H1 (cell line): ENCODE measurements around the gene MKLN1. TPM values are rescaled to one million over a fixed set of nuclear protein-coding genes. Genes with fewer than 3 reads are reported as not detected.

Experiments
- CTCF ChIA-PET: fragments of 300-600 bp; sonication (Branson Sonifier 250); formaldehyde crosslinking; loops from one replicate; lab custom pipeline; 2021; ENCODE audit not compliant: partially characterized antibody; lab: Charles Lee
- POLR2A ChIA-PET: fragments of 300-600 bp; sonication (Branson Sonifier 250); formaldehyde crosslinking; loops from one replicate; lab custom pipeline; 2021; ENCODE audit warnings: inconsistent platforms; ENCODE audit not compliant: partially characterized antibody; lab: Charles Lee
- DNase-seq, 2 experiments: peaks; one replicate each; pipeline versions ENCODE4 v3.0.0 to v3.0.0-alpha.2; 2010 to 2022; ENCODE audit warnings: low spot score in 2 of 2, low read depth in 1 of 2, mixed read lengths in 1 of 2
- FAIRE-seq: peaks from 2 replicates; lab custom pipeline; 2011; peaks lifted over from hg19 to GRCh38; lab: Jason Lieb, UNC
- H2AFZ ChIP-seq: 2 replicates; pipeline ENCODE4 v1.8.1; 2012; ENCODE audit warnings: low read length, inconsistent platforms
- H2AK5ac ChIP-seq: 2 replicates; pipeline ENCODE4 v1.6.1; 2013; ENCODE audit warnings: low read depth, low read length
- H2BK120ac ChIP-seq: replicated peaks from 2 replicates; pipeline ENCODE3; 2013; ENCODE audit warnings: low read depth, low read length, inconsistent platforms
- H2BK12ac ChIP-seq: 2 replicates; pipeline ENCODE4 v1.6.1; 2013; ENCODE audit warnings: low read depth, low read length
- H2BK15ac ChIP-seq: 2 replicates; pipeline ENCODE4 v1.6.1; 2013; ENCODE audit warnings: low read length
- H2BK20ac ChIP-seq: 2 replicates; pipeline ENCODE4 v1.6.1; 2013; ENCODE audit warnings: low read length
- H2BK5ac ChIP-seq: 2 replicates; pipeline ENCODE4 v1.6.1; 2013; ENCODE audit warnings: low read depth, low read length
- H3K14ac ChIP-seq: 2 replicates; pipeline ENCODE4 v1.6.1; 2013; ENCODE audit warnings: inconsistent platforms; ENCODE audit not compliant: insufficient read length
- H3K18ac ChIP-seq: 2 replicates; pipeline ENCODE4 v1.6.1; 2013; ENCODE audit warnings: low read length; ENCODE audit errors: extremely low read depth
- H3K23ac ChIP-seq: 2 replicates; pipeline ENCODE4 v1.6.1; 2013; ENCODE audit warnings: inconsistent platforms; ENCODE audit not compliant: insufficient read length
- H3K23me2 ChIP-seq: 2 replicates; pipeline ENCODE4 v1.6.1; 2013; ENCODE audit warnings: low read depth, low read length
- H3K27ac ChIP-seq: 2 replicates; pipeline ENCODE4 v1.6.1; 2011; ENCODE audit warnings: low read depth, low read length, inconsistent platforms
- H3K27me3 ChIP-seq, 4 experiments: replicated peaks in 1 of 4; 1 replicate in 1 of 4; 2 replicates in 3 of 4; pipeline versions ENCODE4 v1.6.1 to v1.8.1; 2011 to 2013; ENCODE audit warnings: low read length in 3 of 4, mild to moderate bottlenecking in 3 of 4, inconsistent platforms in 2 of 4, mixed read lengths in 2 of 4, moderate library complexity in 1 of 4; ENCODE audit not compliant: control insufficient read depth in 3 of 4, insufficient read depth in 3 of 4; ENCODE audit errors: extremely low read depth in 1 of 4
- H3K36me3 ChIP-seq, 4 experiments: 2 replicates each; pipeline versions ENCODE4 v1.6.1 to v1.8.1; 2011 to 2013; ENCODE audit warnings: mild to moderate bottlenecking in 4 of 4, low read length in 3 of 4, moderate library complexity in 2 of 4, control low read depth in 1 of 4, inconsistent platforms in 1 of 4; ENCODE audit not compliant: insufficient read depth in 4 of 4, control insufficient read depth in 2 of 4
- H3K4ac ChIP-seq: replicated peaks from 2 replicates; pipeline ENCODE3; 2013; ENCODE audit warnings: low read length, low read depth, mixed read lengths, inconsistent platforms; ENCODE audit not compliant: insufficient read length
- H3K4me1 ChIP-seq, 4 experiments: replicated peaks in 1 of 4; 1 replicate in 1 of 4; 2 replicates in 3 of 4; pipeline versions ENCODE4 v1.6.1 to v1.8.1; 2011 to 2013; ENCODE audit warnings: low read length in 3 of 4, inconsistent platforms in 2 of 4, mixed read lengths in 1 of 4; ENCODE audit not compliant: insufficient read depth in 4 of 4, control insufficient read depth in 3 of 4
- H3K4me2 ChIP-seq, 2 experiments: 2 replicates each; pipeline versions ENCODE4 v1.6.1 to v1.8.1; 2011 to 2013; ENCODE audit warnings: low read depth in 2 of 2, low read length in 2 of 2, control low read depth in 1 of 2, inconsistent platforms in 1 of 2, mild to moderate bottlenecking in 1 of 2; ENCODE audit not compliant: insufficient read depth in 1 of 2
- H3K4me3 ChIP-seq, 4 experiments: fragments of 200-600, 300-600 bp in 1 of 4; sonication (generic), shearing (Covaris generic), sonication (Bioruptor Twin) in 1 of 4; 2 replicates each; pipeline versions ENCODE4 v1.5.1 to v1.8.1; 2011 to 2016; ENCODE audit warnings: low read length in 4 of 4, low read depth in 3 of 4, control low read depth in 2 of 4, inconsistent platforms in 2 of 4, mild to moderate bottlenecking in 2 of 4, mixed read lengths in 1 of 4, moderate library complexity in 1 of 4; ENCODE audit not compliant: insufficient read depth in 2 of 4; ENCODE audit errors: extremely low read depth in 1 of 4
- H3K56ac ChIP-seq: replicated peaks from 2 replicates; pipeline ENCODE3; 2013; ENCODE audit warnings: low read depth, mild to moderate bottlenecking, mixed read lengths, low read length, inconsistent platforms; ENCODE audit not compliant: insufficient read length
- H3K79me1 ChIP-seq: 2 replicates; pipeline ENCODE4 v1.6.1; 2013; ENCODE audit warnings: low read depth, low read length, control low read depth
- H3K79me2 ChIP-seq, 2 experiments: 2 replicates each; pipeline versions ENCODE4 v1.6.1 to v1.8.1; 2012 to 2013; ENCODE audit warnings: low read length in 2 of 2, mild to moderate bottlenecking in 2 of 2, inconsistent platforms in 1 of 2; ENCODE audit not compliant: insufficient read depth in 2 of 2, control insufficient read depth in 1 of 2
- H3K9ac ChIP-seq, 4 experiments: replicated peaks in 1 of 4; 1 replicate in 1 of 4; 2 replicates in 3 of 4; pipeline versions ENCODE4 v1.6.1 to v1.8.1; 2011 to 2013; ENCODE audit warnings: low read depth in 3 of 4, low read length in 3 of 4, control low read depth in 2 of 4, mild to moderate bottlenecking in 2 of 4, moderate library complexity in 2 of 4, inconsistent platforms in 1 of 4; ENCODE audit errors: extremely low read depth in 1 of 4
- H3K9me3 ChIP-seq, 2 experiments: 2 replicates each; pipeline versions ENCODE4 v1.6.1 to v1.8.1; 2012 to 2013; ENCODE audit warnings: mild to moderate bottlenecking in 2 of 2, moderate library complexity in 2 of 2, control low read depth in 1 of 2, inconsistent platforms in 1 of 2, low read depth in 1 of 2, low read length in 1 of 2, mixed read lengths in 1 of 2; ENCODE audit not compliant: insufficient read depth in 2 of 2
- H4K20me1 ChIP-seq, 2 experiments: replicated peaks in 1 of 2; 2 replicates each; pipeline versions ENCODE3 to v1.8.1; 2011 to 2013; ENCODE audit warnings: inconsistent platforms in 2 of 2, low read length in 2 of 2, mild to moderate bottlenecking in 1 of 2; ENCODE audit not compliant: insufficient read depth in 2 of 2, control insufficient read depth in 1 of 2
- H4K5ac ChIP-seq: 2 replicates; pipeline ENCODE4 v1.6.1; 2013; ENCODE audit warnings: low read length, low read depth, mixed read lengths, inconsistent platforms; ENCODE audit not compliant: insufficient read length
- H4K8ac ChIP-seq: 2 replicates; pipeline ENCODE4 v1.8.0; 2013; ENCODE audit warnings: mild to moderate bottlenecking, moderate library complexity, low read length, inconsistent platforms; ENCODE audit not compliant: insufficient read depth; ENCODE audit errors: extremely low read depth
- H4K91ac ChIP-seq: replicated peaks from 2 replicates; pipeline ENCODE3; 2013; ENCODE audit warnings: low read length, mixed read lengths, inconsistent platforms; ENCODE audit not compliant: insufficient read length
- JUND ChIP-seq: IDR thresholded peaks from 2 replicates; pipeline ENCODE4 v1.6.1; 2011; ENCODE audit warnings: mild to moderate bottlenecking, improper control_type of control experiment, low read length
- POLR2A ChIP-seq, 2 experiments: IDR thresholded peaks; 1 replicate in 1 of 2; 2 replicates in 1 of 2; pipeline ENCODE4 v1.6.1; 2011; ENCODE audit warnings: low read depth in 2 of 2, low read length in 2 of 2, mild to moderate bottlenecking in 2 of 2; ENCODE audit errors: control extremely low read depth in 1 of 2
- POU5F1 ChIP-seq: IDR thresholded peaks from 2 replicates; pipeline ENCODE4 v1.6.1; 2011; ENCODE audit warnings: low read depth, mild to moderate bottlenecking, low read length, moderate library complexity
- WGBS, 2 experiments: shearing (Covaris generic) in 1 of 2; methylation state at CpG; one replicate each; pipeline versions ENCODE4 v1.1.6 to v1.1.7; 2013 to 2015; ENCODE audit warnings: low lambda C conversion rate in 2 of 2, mixed read lengths in 2 of 2, inconsistent platforms in 1 of 2, low coverage in 1 of 2, missing lambda C conversion rate in 1 of 2; ENCODE audit not compliant: insufficient replicate concordance in 2 of 2, insufficient coverage in 1 of 2, insufficient read length in 1 of 2; ENCODE audit errors: extremely low coverage in 1 of 2, missing lambda C conversion rate in 1 of 2; 5-methylcytosine and 5-hydroxymethylcytosine counted together
- polyA plus RNA-seq, 7 experiments: library from polyadenylated mRNA; depleted of rRNA in 3 of 7; stranded (reverse) in 5 of 7; unstranded in 2 of 7; fragments of >200 nt in 5 of 7; fragments of 200-250 nt in 2 of 7; gene quantifications; 1 replicate in 5 of 7; 2 replicates in 1 of 7; 4 replicates in 1 of 7; pipeline versions ENCODE4 v1.2.1 to v1.2.3, GENCODE V29; 2011 to 2013; ENCODE audit warnings: missing spikeins in 2 of 7, mixed read lengths in 2 of 7
- total RNA-seq: library from RNA; stranded (reverse); fragmentation: NEBNext Ultra II Directional; extraction: Animal tissue kit (Norgen Biotek cat#: 25700); gene quantifications from 2 replicates; pipeline ENCODE4 v1.2.1, GENCODE V29; 2021

Gene MKLN1
- total and polyA plus RNA-seq, 2 of the 8 experiments (the other 6 are each of a cell fraction or from before 2014, with no cell fraction given), result 22.3 to 50.9 TPM

GRCh38 chr7:131538071-131538812 lies 210.6 kb downstream of the MKLN1 start:
- WGBS, 2 experiments, result 85% methylated on average over 13 of the region's 13 CpGs; no CpG with 5 or more reads in 1 of the 2 experiments
- Histone ChIP-seq H3K23me2 (no peaks in the 10 kb centered on the region), H4K5ac (no peak overlapping the region), H3K27me3 (no peaks in the 10 kb centered on the region), H4K20me1 (peaks cover 70 to 78% of the 10 kb centered on the region in 2 experiments), H2AFZ (no peak overlapping the region), H3K18ac (peak overlapping the region; percentile 34; the same call in 1 of the 2 replicates), H4K91ac (no peak overlapping the region), H2BK15ac (no peak overlapping the region), H3K36me3 (peaks cover 4 to 88% (median 11%) of the 10 kb centered on the region in 4 experiments), H3K23ac (no peak overlapping the region), H3K56ac (no peak overlapping the region), H3K9me3 (no peaks in the 10 kb centered on the region), H3K4ac (no peak overlapping the region), H3K9ac (no peak overlapping the region), H4K8ac (no peak overlapping the region; the same call in 1 of the 2 replicates), H3K4me2 (peak overlapping the region in 1 of 2 experiments; percentile 19; a peak in 2 of 4 replicates), H2BK20ac (0 out of 2 replicates have a peak overlapping the region, but pooled peaks have one; percentile 21), H3K4me1 (peaks cover 21 to 67% (median 39%) of the 10 kb centered on the region in 4 experiments), H2BK5ac (peak overlapping the region; percentile 53; the same call in 1 of the 2 replicates), H3K27ac (peak overlapping the region; percentile 47; the same call in 1 of the 2 replicates), H2AK5ac (no peak overlapping the region), H3K79me1 (peaks cover 26% of the 10 kb centered on the region), H2BK12ac (no peak overlapping the region), H3K79me2 (peaks cover 76 to 100% of the 10 kb centered on the region in 2 experiments), H2BK120ac (no peak overlapping the region), H3K14ac (no peak overlapping the region), H3K4me3 (no peak overlapping the region)
- DNase-seq (no peak), FAIRE-seq (no peak)
- ChIA-PET POLR2A (interaction anchor here (0.6 to 17.7 kb wide), 16 partner anchors 8 to 590 kb away, joined by 3 to 108 read pairs (median 4); partner anchors contain the start of gene PODXL), CTCF (interaction anchor here (1.1 to 11.9 kb wide), 8 partner anchors 10 to 117 kb away, joined by 4 to 154 read pairs (median 5); no protein-coding TSS in a partner anchor)
- TF ChIP-seq POLR2A (IDR thresholded peaks at IDR 0.05; ENCODE audit: control extremely low read depth in 1 of 2, low read depth in 2 of 2, low read length in 2 of 2) (peak in 1 of 2 experiments; percentile 28; a peak in 1 of 3 replicates), POU5F1 (no peak), JUND (peak; percentile 24; the same call in 1 of the 2 replicates)
